SU-DHL-6 (cell line): ENCODE measurements around the gene SLX9.

Experiments
- CTCF ChIP-seq: fragments of 200-600 bp; sonication (generic); IDR thresholded peaks from one replicate; pipeline ENCODE4 v1.5.1; 2017; ENCODE audit warnings: antibody characterized with exemption, mild to moderate bottlenecking, low read length, moderate library complexity; ENCODE audit not compliant: insufficient read depth, poor library complexity, severe bottlenecking
- EZH2phosphoT487 ChIP-seq: fragments of 200-600 bp; sonication (generic), shearing (Covaris generic); conservative IDR thresholded peaks from 2 replicates; pipeline ENCODE4 v1.6.1; 2018; ENCODE audit warnings: mild to moderate bottlenecking, antibody characterized with exemption, low read length, moderate library complexity, mixed read lengths

GRCh38 chr21:44948426-44949120 lies 8.7 kb downstream of the SLX9 start:
- TF ChIP-seq CTCF (no peak), EZH2phosphoT487 (no peak)
